GM18520 (cell line): ENCODE data around the gene CREG1.
"Not testable (repeated sequence)": the region's sequence is repeated elsewhere in the genome, so short reads cannot be mapped to it uniquely, and the experiment has no call there.

ENCODE experiments used
- ATAC-seq: cut with Tn5 transposase; IDR thresholded peaks from one replicate; pipeline ENCODE4 v1.9.1; 2021; ENCODE audit not compliant: unreplicated experiment

The CREG1 gene

DNA sequence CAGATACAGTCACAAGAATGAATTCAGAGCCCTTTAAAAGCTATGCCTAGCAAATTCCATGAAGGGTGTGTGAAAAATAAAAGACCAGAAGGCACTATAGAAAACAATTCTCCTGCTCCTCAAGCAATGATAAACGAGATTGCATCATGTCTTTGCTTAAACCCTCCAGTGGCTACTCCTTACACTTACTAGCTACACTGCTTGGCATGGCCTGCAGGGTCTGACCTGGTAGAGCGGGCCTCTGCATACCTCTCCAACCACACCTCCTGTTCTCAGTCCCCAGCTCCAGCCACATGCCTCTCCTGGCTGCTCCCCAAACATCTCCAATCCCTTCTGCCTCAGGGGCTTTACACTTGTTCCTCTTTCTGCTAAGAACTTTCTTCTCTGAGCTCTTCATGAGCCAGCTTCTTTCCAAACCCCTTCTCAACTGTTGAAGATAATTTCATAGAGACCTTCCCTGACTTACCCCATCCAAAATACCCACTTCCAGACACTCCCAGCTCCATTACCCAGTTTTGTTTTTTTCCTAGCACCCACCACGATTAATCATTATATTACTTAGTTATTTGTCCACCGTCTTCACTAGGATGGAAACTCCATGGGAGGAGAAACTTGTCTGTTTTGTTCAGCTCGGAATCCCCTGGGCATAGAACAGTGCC lies 11.2 kb upstream of the CREG1 start:
- ATAC-seq, result no peak

DNA sequence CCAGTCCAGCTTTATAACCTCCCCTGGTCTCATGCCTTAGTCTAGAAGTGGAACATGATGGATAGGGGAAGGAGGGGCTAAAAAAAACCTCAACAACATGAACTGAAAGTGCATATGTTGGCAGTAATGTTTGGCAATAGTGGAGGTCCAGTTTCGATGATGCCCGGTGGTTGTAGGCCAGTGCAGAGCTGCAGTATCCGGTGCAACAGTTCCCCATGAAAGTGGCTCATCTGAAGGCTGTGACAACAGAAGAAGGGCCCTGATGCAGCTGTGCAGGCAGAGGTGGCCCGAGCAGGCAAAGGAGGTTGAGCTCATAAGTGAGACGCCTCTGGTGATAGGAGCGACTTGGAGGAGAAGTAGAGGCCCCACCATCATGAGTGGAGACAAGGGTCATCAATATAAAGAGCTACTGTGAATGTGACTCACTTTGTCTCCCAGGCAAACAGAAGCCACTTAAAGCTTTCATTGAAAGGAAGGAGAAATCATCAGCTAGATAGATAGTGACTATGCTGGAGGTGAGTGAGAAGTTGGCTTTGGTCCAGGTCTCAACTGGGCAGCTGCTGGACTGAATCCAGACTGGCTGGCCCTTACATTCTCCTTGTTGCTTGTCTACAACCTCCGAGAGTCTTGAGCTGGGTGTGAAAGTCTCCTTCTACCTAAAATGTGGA lies 10.2 kb upstream of the CREG1 start:
- ATAC-seq, result no peak

DNA sequence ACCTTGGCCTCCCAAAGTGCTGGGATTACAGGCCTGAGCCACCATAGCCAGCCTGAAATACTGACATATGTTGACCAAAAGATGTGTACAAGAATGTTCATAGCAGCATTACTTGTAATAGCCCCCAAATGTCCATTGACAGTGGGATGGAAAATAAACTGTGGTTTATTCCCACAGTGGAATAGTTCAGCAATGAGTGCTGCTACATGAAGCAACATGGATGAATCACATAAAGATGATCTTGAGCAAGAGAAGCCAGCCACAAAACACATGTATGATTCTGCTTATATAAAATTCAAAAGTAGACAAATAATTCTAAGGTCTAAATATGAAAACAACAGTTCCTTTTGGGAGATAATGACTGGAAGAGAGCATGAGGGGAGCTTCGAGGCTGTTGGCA lies 9.1 kb upstream of the CREG1 start:
- ATAC-seq, result no peak

DNA sequence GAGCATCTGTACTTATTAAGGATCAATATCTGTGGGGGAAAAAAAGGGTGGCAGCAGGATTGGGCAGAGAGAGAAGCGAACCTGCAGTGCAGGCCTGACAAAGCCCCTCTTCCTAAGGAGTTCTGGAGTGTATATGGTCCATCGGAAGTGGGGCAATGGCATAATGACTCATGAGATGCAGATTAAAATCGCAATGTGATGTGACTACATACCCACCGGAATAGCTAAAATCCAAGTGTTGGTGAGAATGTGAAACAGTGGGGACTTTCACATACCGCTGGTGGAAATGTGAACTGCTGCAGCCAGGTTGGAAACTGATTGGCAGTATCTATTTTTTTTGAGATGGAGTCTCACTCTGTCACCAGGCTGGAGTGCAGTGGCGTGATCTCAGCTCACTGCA lies 8.2 kb upstream of the CREG1 start:
- no peak for ATAC-seq

DNA sequence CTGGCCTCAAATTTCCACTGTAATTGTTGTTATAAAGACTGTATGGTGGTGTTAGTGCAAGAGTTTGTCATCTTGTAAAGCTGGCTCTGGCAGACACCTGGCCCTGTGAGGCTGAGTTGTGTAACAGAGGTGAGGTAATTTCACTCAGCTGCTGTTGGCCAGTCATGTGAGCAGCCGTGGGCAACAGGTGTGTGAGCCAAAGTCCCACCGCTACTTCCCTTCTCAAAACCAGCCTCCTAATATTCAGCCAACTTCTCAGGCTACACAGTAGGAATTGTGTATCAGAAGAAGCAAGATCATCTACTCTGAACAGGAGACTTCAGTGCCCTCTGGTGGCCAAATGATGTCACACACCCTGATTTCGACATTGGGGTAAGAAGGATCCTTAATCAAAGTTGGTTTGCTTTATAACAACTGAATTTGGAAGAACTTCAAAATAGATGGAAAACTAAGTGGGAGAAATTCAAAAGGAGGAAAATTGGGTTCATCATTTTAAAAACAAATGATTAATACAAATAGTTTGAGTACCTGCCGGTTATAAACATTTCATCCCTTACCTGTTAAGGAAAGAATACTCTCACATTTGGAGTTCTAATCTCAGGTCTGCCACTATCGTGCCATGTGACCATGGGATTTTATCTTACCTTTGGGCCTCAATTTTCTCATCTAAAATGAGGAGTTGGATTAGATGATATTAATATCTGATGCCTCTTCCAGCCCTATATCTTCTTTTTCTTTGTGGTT lies 2.6 kb upstream of the CREG1 start:
- no peak for ATAC-seq

DNA sequence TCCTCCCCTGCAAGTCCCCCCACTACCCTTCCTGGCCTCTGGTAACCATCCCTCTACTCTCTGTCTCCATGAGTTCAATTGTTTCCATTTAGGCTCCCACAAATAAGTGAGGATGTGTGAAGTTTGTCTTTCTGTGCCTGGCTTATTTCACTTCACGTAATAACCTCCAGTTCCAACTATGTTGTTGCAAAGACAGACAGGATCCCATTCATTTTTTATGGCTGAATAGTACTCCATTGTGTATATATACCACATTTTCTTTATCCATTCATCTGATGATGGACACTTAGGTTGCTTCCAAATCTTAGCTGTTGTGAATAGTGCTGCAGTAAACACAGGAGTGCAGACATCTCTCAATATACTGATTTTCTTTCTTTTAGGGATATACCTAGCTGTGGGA lies 1.5 kb upstream of the CREG1 start:
- not testable (repeated sequence) for ATAC-seq

DNA sequence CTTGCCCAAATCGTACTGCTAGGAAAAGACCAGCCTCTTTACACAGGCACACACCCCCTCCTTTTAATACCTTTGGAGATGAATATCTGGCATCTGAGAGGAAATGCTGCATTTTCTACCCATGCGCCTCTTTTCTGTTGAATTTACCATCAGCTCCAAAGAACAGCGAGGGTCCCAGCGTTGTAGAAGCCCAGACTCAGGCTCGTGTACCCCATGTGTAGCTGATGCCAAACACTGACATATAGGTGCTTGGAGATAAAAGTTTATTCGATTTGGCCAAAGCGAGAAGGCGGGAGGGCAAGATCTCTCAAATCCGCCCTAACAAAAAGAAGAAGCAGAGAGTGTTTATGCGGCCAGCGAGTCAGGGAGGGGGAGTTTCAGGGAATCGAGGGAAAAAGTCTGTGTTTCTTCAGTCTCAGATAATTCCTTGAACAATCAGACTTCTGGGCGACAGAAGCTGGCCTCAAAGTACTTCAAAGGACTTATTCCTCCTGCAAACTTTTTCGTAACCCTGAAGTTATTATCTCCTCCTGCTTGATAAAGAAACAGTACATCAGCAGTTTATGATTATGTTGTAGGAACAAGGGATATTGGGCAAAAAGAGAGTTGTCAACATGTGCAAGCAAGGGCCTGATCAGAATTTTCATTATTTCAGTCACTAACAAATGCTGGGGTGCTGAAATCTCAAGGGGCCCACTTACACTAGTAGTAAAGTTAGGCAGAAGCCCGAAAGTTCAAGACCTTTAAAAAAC lies 642 bp upstream of the CREG1 start:
- ATAC-seq, result peak; percentile 6

DNA sequence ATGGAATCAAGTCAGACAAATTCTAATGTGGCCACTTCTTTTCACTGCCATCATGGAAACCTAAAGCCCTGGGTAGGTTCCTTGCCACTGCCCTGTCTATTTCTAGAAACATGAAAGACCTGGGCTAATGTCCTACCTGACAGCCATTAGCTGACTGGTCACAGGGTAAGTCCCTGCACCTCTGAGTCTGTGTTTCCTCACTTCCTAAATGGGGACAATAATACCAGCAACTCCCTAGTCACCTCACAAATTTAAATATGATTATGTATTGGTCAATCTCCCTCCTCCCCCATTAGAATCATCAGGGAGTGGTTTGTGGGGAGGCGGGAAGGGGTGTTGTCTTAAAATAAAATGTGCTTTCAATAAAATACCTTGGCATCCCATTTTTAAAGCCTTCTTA lies 2.2 kb downstream of the CREG1 start:
- no peak for ATAC-seq

DNA sequence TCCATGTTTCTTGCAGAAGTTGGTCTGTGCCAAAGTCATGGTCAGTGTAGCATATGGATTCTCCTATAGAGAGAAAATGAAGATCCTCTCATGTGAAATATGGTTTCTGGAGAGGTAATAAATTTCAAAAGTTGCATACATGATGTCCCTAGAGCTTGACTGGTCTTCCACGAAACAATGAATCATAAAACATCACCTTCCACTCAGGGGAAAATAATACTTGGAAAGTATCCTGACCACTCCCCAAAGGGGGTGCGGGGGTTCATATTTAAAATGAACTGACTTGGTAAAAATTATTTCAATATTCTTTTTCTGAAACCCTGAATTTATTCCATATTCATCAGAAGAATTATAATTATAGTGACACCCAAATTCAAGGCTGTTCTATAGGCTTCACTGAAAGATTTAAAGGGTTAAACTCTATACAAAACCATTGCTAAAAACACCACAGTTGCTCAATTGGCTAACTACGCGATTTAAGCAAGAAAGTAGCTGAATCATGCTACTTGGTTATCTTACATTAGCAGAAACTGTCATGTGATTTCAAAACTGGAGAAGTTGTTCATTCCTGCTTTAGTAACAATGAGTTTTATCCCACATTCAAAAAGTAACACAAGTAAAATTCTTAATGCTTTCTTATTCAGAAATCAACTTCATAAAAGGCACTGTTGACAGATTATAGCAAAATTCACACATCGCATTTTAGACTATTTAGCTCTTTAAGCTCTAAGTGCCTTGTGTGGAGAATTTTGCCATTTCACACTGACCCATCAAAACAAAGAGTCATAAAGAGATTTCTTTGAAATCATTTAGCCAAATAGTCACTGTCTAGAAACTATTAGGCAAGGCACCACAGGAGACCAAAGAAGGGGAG lies 5.3 kb downstream of the CREG1 start:
- ATAC-seq, result no peak

DNA sequence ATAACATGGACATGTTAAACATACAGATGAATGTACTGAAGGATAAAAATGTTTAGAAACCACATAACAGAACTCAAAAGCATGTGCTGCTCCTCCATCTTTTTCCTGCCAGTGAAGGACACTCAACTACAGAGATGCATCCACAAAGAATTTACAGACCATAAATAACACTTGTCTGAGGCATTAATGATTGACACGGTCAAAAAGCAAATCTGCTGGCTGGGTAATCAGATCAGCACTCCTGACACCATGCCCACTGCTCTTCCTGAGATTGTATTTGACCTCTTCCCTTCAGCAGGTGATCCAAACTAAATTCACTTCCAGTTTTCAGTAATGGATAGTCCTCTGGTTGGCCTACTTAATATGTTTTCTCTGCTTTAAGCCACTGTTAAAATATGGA lies 6.6 kb downstream of the CREG1 start:
- no peak for ATAC-seq

DNA sequence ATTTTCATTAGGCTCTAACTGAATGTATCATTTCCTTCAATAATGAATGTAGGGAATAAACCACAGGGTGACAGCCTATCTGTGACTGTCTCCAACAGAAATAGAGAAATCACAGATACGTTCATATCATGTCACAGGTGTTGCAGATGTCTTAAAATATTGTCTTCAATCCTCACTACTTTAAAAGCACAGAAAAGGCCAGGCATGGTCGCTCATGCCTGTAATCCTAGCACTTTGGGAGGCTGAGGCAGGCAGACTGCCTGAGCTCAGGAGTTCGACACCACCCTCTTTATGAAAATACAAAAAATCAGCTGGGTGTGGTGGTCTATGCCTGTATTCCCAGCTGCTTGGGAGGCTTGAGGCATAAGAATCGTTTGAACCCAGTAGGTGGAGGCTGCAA lies 8.2 kb downstream of the CREG1 start:
- ATAC-seq, result no peak

DNA sequence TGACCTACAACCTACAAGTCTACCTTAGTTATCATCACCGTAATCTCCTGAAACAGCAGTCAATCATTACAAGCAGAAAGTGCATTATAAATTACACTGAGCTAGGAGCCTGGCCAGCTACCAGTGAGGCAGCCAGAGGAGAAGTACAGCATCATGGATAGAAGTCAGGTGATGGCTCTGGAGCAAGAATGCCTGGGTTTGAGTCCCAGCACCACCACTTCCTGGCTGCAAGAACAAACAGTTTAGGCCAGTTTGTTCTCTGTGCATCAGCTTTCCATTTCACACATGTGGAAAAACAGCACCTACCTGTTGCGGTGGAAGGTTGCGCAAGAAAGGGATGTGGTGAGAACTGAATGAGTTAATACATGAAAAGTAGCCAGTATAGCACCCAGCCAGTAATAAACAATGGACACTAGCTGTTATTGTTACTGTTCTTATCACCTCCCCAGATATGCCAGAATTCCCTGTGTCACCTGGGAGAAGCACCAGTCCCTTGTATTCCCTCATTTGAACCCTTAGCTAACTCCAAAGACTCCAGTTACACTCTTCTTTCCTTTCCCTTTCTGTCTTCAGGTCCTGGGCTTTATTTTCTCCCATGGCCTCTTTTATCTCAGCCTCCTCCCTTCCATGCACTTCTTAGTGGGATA lies 9.0 kb downstream of the CREG1 start:
- no peak for ATAC-seq

DNA sequence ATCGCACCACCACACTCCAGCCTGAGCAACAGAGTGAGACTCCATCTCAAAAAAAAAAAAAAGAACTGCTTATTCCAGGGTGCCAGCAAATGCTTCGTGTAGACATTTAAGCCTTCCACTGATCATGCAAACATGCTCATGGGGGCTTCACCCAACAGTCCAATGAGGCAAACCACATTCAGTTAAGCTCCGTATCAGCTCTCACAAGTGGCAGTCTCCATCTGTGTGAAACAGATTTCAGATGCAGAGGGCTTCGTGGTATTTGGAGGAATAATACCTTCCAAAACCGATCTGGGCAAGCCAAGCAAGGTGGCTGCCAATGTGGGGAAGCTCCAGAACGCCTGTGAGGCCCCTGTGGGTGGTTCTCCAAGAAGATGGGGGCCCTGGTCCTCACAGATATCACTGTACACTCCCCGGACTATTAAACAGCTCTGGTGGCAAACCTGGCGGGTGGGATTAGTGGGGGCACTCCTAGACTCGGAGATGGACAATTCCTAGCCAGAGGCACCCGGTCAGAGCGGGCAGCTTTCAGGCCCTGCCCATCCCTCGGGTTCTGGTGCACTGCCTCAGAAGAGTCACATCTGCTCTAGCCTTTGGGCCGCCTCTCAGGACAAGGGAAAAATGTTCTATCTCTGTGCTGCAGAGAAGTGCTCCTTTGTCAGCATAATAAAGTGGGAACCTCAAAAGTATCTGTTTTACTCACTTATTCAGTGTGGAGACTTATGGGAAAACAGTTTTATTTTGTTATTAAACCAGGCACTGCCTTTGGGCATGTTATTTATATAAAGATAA lies 10.2 kb downstream of the CREG1 start:
- ATAC-seq, result no peak

DNA sequence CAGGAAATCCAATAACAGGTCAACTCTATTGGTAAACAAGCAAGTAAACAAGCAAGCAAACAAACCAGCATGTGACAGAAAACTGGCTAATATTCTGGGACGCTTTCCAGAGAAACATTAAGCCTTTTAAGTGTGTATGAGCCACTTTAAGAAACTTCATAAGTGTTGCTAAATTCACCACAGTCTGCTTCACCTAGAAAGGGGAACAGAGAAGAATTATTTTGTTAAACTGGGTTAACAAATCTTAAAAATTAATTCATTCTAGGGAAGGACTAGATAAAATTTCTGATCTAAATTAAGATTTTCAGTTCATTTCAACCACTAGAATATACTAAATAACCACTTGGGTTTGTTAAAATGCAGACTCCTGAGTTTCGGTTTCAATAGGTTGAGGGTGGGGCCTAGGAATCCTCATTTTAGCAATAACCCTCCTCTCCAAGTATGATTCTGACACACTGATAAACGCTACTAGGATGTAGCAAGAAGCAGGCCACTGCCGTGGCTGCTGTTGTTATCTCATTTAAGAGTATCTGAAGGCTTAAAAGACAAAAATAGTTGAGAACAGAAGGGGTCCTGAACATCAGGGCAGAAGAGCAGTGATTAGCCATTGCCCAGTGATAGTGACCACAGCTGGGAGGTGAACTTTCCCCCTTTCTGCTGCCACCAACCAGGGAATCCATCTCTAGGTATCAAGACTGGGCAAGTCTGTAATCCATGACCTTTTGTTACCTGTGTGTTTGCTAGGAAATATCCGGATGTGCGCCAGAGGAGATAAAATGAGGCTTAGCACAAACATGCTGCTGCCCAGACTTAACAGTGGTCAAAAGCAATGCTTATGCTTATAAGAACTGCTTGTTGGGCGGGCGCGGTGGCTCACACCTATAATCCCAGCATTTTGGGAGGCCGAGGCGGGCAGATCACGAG lies 11.2 kb downstream of the CREG1 start:
- no peak for ATAC-seq

DNA sequence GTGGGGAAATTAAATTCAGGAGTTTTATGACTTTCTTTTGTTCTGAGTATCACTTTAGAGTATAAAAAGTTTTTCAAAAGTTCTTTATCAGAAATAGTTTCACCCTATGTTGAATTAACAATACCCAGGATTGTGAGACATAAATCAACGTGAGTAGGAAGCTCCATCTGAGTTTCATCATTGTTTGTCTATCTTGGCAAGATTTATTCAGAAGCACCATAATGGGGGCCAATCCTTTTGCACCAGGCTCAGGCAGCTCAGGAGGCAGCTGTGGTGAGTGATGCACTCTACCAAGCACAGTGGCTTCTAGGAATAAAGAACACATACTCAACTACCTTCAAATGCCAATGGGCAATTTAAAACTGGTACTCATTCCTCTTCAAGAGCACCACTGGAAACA lies 12.0 kb downstream of the CREG1 start:
- ATAC-seq, result no peak

DNA sequence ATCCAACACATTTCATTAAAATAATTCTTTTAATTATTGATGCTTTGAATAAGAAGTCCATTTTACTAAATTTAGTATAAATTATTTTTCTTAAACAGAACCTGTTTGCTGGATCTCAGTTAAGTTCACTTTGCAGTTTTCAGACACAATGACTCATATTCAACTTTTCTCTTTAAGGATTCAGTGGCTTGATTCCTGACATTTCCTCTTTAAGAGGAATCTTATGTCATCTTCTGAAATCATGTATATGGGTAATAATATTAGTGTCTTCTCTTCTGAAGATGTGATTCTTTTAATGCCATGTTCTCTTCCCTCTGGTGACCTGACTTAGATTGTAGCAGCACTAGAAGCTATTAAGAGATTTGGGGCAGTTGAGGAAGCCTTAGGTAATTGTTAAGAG lies 12.6 kb downstream of the CREG1 start:
- ATAC-seq, result no peak

DNA sequence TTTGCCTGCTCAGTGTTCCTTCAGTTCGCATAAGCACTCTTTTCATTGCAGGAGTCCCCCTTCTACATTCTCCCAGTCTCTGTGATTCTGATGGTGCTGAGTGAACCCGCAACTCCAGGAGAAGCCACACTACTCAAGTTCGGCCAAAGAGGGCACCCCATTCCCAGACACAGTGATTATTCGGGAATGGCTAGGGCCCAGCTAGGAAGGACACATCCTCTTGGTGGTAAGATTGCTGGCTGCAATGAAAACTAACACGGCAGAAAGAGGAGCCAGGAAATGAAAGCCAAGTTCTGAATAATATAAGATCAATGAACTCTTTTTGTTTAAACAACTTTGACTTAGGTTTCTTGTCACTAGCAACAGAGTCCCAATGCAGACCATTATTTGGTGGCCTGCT lies 14.9 kb downstream of the CREG1 start:
- ATAC-seq, result no peak

DNA sequence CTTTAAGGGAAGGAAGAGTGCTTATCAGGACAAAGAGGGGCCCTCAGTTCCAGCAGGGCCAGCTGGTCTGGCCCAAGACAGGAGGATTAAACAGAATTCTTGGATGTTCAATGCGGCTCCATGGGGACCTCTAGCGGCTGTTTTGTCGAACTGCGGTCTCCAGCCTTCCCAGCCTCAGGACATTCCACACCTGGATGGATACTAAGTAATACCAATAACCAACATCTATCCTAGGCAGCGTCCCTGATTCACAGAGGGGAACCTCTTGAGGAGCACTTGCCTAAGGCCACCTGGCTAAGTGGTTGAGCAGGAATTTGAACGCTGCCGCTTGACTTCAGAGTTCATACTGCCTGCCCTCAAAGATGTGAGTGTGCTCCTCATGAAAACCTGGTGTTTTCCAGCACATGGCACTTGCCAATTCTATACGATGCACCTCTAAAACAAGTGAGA lies 19.7 kb downstream of the CREG1 start:
- no peak for ATAC-seq
